ENCODE measurements around the gene GOLPH3L. TPM values are rescaled to one million over a fixed set of nuclear protein-coding genes. Genes with fewer than 3 reads are reported as not detected.
"Not testable (repeated sequence)": the region's sequence is repeated elsewhere in the genome, so short reads cannot be mapped to it uniquely, and the experiment has no call there.

GOLPH3L gene
- total RNA-seq, 3 donors from 2014 or later = 22.2 to 44.3 (median 31.8) TPM

DNA sequence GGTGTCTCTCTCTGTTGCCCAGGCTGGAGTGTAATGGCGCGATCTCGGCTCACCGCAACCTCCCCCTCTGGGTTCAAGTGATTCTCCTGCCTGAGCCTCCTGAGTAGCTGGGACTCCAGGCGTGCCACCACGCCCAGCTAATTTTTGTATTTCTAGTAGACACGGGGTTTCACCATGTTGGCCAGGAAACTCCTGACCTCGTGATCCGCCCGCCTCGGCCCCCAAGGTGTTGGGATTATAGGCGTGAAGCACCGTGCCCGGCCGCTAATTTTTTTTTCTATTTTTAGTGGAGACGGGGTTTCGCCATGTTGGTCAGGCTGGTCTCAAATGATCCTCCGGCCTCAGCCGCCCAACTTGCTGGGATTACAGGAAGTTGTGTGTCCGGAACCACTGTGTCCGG, 23.1 kb upstream of the GOLPH3L start:
- intact Hi-C loops (cut with DNase I; ENCODE audit: low total_unique reads) = no loop called here
- H3K4me1 ChIP-seq = no peaks in the 10 kb centered on the region
- H3K9me3 ChIP-seq = no peaks in the 10 kb centered on the region
- H3K36me3 ChIP-seq = no peaks in the 10 kb centered on the region
- no peaks in the 10 kb centered on the region for H3K27me3 ChIP-seq
- no peak overlapping the region for H3K27ac ChIP-seq
- no peak for DNase-seq (ENCODE audit: low spot score in 2 of 2)
- H3K4me3 ChIP-seq = no peak overlapping the region
- TF ChIP-seq POLR2AphosphoS5 (IDR thresholded peaks at IDR 0.05) = no peak

DNA sequence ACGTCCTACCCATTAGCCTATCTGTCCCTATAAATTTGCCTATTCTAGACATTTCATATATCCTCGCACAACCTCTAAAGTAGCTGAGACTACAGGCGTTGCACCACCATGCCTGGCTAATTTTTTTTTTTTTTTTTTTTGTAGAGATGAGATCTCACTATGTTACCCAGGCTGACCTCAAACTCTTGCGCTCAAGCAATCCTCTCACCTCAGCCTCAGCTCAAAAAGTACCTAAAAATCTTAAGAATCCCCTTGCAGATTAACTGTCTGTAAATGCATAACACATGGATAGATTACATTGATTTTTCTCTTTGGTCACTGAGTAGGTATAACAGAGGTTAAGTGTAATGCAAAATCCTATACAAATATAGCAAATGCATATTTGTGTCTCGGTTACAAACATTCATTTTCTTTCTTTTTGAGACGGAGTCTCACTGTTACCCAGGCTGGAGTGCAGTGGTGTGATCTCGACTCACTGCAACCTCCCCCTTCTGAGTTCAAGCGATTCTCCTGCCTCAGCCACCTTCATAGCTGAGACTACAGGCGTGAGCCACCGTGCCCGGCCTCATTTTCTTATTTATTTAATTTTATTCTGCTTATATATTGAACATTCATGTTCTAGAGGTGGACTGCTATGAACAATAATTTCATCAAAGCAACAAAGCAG, 21.4 kb upstream of the GOLPH3L start:
- H3K27ac ChIP-seq = no peak overlapping the region
- DNase-seq (ENCODE audit: low spot score in 2 of 2) = no peak
- H3K4me1 ChIP-seq = no peaks in the 10 kb centered on the region
- no peaks in the 10 kb centered on the region for H3K27me3 ChIP-seq
- H3K36me3 ChIP-seq = no peaks in the 10 kb centered on the region
- intact Hi-C loops (cut with DNase I; ENCODE audit: low total_unique reads) = no loop called here
- TF ChIP-seq POLR2AphosphoS5 (IDR thresholded peaks at IDR 0.05) = no peak
- TF ChIP-seq, protein P1, sequence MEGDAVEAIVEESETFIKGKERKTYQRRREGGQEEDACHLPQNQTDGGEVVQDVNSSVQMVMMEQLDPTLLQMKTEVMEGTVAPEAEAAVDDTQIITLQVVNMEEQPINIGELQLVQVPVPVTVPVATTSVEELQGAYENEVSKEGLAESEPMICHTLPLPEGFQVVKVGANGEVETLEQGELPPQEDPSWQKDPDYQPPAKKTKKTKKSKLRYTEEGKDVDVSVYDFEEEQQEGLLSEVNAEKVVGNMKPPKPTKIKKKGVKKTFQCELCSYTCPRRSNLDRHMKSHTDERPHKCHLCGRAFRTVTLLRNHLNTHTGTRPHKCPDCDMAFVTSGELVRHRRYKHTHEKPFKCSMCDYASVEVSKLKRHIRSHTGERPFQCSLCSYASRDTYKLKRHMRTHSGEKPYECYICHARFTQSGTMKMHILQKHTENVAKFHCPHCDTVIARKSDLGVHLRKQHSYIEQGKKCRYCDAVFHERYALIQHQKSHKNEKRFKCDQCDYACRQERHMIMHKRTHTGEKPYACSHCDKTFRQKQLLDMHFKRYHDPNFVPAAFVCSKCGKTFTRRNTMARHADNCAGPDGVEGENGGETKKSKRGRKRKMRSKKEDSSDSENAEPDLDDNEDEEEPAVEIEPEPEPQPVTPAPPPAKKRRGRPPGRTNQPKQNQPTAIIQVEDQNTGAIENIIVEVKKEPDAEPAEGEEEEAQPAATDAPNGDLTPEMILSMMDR (IDR thresholded peaks at IDR 0.05) = no peak
- TF ChIP-seq POLR2A (IDR thresholded peaks at IDR 0.05) = no peak
- no peaks in the 10 kb centered on the region for H3K9me3 ChIP-seq
- H3K4me3 ChIP-seq = no peak overlapping the region

DNA sequence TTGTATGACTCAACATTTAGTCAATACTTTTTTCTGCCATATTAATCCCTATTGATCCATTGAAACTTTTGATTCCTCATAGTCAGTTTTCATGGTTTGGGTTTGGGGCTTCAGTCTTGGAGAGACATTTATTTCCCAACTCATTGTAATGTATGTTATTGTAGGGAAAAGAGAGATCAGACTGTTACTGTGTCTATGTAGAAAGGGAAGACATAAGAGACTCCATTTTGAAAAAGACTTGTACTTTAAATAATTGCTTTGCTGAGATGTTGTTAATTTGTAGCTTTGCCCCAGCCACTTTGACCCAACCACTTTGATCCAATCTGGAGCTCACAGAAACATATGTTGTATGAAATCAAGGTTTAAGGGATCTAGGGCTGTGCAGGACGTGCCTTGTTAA, 12.1 kb upstream of the GOLPH3L start:
- H3K4me3 ChIP-seq; H3K27me3 ChIP-seq; intact Hi-C loops (cut with DNase I; ENCODE audit: low total_unique reads); H3K36me3 ChIP-seq; H3K9me3 ChIP-seq; H3K4me1 ChIP-seq; H3K27ac ChIP-seq; DNase-seq (ENCODE audit: low spot score in 2 of 2): not testable (repeated sequence)

DNA sequence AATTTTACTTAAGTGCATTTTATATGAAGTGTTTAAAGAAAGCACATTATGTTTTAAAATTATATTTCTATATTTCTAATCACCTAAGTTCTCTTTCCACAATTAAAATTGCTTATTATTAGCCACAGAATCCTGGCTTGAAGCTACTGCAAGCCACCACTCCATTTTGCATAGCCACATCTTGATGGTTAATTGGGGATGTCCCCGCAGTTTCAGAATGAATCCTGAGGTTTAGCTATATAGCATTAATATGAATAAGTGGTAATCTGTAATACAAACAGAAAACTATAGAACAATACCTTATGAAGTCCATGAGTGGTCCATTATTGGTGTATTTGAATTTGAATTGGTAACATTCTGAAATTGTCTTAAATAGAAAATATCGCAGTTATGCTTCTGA, 11.6 kb upstream of the GOLPH3L start:
- TF ChIP-seq POLR2A (IDR thresholded peaks at IDR 0.05) = no peak
- no peak for TF ChIP-seq POLR2AphosphoS5 (IDR thresholded peaks at IDR 0.05)
- TF ChIP-seq, protein P1 (IDR thresholded peaks at IDR 0.05) = no peak
- DNase-seq (ENCODE audit: low spot score in 2 of 2) = no peak
- Histone ChIP-seq H3K9me3 (no peaks in the 10 kb centered on the region), H3K4me3 (no peak overlapping the region), H3K4me1 (no peaks in the 10 kb centered on the region), H3K27ac (no peak overlapping the region), H3K36me3 (no peaks in the 10 kb centered on the region), H3K27me3 (no peaks in the 10 kb centered on the region)
- intact Hi-C loops (cut with DNase I; ENCODE audit: low total_unique reads) = no loop called here

DNA sequence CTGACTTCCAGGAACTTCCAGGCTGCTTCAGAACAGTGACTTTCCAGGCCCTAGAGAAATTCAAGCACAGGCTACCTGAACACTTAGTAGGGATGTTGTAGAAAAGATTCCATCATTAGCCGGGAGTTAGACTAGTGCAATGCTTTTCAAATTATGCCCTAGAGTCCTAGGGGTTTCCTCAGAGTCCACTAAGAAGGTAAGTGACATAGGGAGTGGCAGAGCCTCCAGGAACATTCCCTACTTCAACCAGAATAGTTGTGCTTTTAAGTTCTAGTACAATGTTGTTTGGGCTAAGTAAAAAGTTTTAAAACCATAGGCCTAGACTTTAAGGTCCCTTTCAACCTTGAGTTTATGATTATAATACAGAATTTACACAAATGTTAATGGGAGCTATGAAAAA, 9.1 kb upstream of the GOLPH3L start:
- H3K9me3 ChIP-seq = no peaks in the 10 kb centered on the region
- DNase-seq (ENCODE audit: low spot score in 2 of 2) = no peak
- H3K4me3 ChIP-seq = no peak overlapping the region
- TF ChIP-seq, protein P1 (IDR thresholded peaks at IDR 0.05) = no peak
- TF ChIP-seq POLR2A (IDR thresholded peaks at IDR 0.05) (no peak), POLR2AphosphoS5 (IDR thresholded peaks at IDR 0.05) (no peak)
- H3K4me1 ChIP-seq = no peaks in the 10 kb centered on the region
- no peak overlapping the region for H3K27ac ChIP-seq
- H3K36me3 ChIP-seq = no peaks in the 10 kb centered on the region
- no peaks in the 10 kb centered on the region for H3K27me3 ChIP-seq
- intact Hi-C loops (cut with DNase I; ENCODE audit: low total_unique reads) = no loop called here

DNA sequence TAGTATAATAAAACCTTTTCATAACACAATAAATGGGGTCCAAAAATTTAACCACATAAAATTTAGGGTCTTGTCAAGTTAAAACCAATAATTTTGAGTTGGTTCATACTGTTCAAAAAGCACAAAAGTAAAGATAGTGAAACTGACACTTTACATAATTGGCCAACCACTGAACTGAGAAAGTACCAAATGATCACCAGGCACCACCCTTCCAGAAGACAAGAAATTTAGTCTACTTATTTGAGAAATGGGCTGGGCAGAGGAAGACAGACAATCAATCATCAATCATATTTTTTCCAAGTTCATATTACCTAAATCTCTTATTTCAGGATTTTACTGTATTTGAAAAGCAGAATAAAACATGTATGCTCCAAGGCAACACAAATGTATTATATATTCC, 6.5 kb upstream of the GOLPH3L start:
- no peak overlapping the region for H3K27ac ChIP-seq
- H3K27me3 ChIP-seq = no peaks in the 10 kb centered on the region
- intact Hi-C loops (cut with DNase I; ENCODE audit: low total_unique reads) = no loop called here
- no peaks in the 10 kb centered on the region for H3K9me3 ChIP-seq
- no peak for TF ChIP-seq POLR2AphosphoS5 (IDR thresholded peaks at IDR 0.05)
- no peak for TF ChIP-seq POLR2A (IDR thresholded peaks at IDR 0.05)
- TF ChIP-seq, protein P1 (IDR thresholded peaks at IDR 0.05) = no peak
- DNase-seq (ENCODE audit: low spot score in 2 of 2) = no peak
- H3K4me1 ChIP-seq = no peaks in the 10 kb centered on the region
- H3K4me3 ChIP-seq = no peak overlapping the region
- no peaks in the 10 kb centered on the region for H3K36me3 ChIP-seq
